Right forelimb (tissue), 1 donor: ENCODE data around the gene SPATA1.

Experiments
- DNase-seq: peaks from one replicate; pipeline ENCODE4 v3.0.0-alpha.2; 2018

The SPATA1 gene

GRCh38 chr1:84597011-84597410 is 90.8 kb downstream of the SPATA1 start:
- DNase-seq, result no peak

- no peak for DNase-seq
These were observed 92.2 kb downstream of the SPATA1 start for GRCh38 chr1:84598418-84598817.

- DNase-seq, result no peak
These were observed 92.9 kb downstream of the SPATA1 start for GRCh38 chr1:84598846-84599741.

GRCh38 chr1:84600796-84601195 is 94.6 kb downstream of the SPATA1 start:
- DNase-seq, result no peak

GRCh38 chr1:84603223-84603622 is 97.0 kb downstream of the SPATA1 start:
- DNase-seq, result no peak

GRCh38 chr1:84603941-84604830 is 98.0 kb downstream of the SPATA1 start:
- DNase-seq, result no peak

- DNase-seq, result no peak
These were observed 99.0 kb downstream of the SPATA1 start for GRCh38 chr1:84605157-84605556.

GRCh38 chr1:84606977-84607376 is 100.8 kb downstream of the SPATA1 start:
- no peak for DNase-seq

GRCh38 chr1:84611091-84611490 is 104.9 kb downstream of the SPATA1 start:
- DNase-seq, result no peak

- no peak for DNase-seq
These were observed 105.6 kb downstream of the SPATA1 start for GRCh38 chr1:84611796-84612195.

GRCh38 chr1:84613026-84613425 is 106.8 kb downstream of the SPATA1 start:
- no peak for DNase-seq

GRCh38 chr1:84613887-84614286 is 107.7 kb downstream of the SPATA1 start:
- DNase-seq, result no peak

GRCh38 chr1:84615790-84616189 is 109.6 kb downstream of the SPATA1 start:
- no peak for DNase-seq
